SK-N-SH treated with all-trans-retinoic acid at 6 μM for 48 hours (cell line): ENCODE data around the gene MYH14.

Source experiments
- SNAI2 ChIP-seq: fragments of 250-450 bp; sonication (Bioruptor Pico); IDR thresholded peaks from 2 replicates; pipeline ENCODE4 v1.5.0; 2020; ENCODE audit warnings: mild to moderate bottlenecking, moderate library complexity
- TCF4 ChIP-seq: fragments of 250-450 bp; sonication (Bioruptor Pico); IDR thresholded peaks from 2 replicates; pipeline ENCODE4 v1.8.0; 2021; ENCODE audit warnings: mild to moderate bottlenecking, moderate library complexity, borderline replicate concordance
- ZNF565 ChIP-seq: fragments of 450-650 bp; formaldehyde crosslinking; conservative IDR thresholded peaks from 2 replicates; pipeline ENCODE4 v1.5.0; 2020; ENCODE audit warnings: low read depth, mild to moderate bottlenecking, moderate library complexity

DNA sequence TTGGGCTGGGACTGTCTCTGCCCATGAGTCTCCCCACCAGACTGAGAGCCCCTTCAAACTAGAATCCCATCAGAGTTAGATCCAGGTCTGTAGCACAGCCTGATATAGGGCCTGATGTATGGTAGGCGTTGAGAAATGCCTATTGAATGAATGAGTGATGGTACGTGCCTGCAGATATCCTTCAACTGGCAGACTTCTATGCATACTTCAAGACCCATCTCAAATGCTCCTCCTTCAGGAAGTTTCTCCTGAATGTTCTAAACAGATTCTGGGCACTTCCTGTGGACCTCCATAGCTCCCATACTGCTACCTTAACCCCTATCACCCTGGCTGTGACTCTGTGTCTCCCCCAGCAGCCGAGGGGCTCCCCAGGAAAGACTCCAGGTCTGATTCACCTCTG, 77.6 kb downstream of the MYH14 start:
- TF ChIP-seq TCF4 (CRISPR knock-in tag) (no peak), ZNF565 (no peak), SNAI2 (CRISPR knock-in tag) (no peak)
